Measurements from ENCODE around the gene DOC2A.

Gene DOC2A

DNA sequence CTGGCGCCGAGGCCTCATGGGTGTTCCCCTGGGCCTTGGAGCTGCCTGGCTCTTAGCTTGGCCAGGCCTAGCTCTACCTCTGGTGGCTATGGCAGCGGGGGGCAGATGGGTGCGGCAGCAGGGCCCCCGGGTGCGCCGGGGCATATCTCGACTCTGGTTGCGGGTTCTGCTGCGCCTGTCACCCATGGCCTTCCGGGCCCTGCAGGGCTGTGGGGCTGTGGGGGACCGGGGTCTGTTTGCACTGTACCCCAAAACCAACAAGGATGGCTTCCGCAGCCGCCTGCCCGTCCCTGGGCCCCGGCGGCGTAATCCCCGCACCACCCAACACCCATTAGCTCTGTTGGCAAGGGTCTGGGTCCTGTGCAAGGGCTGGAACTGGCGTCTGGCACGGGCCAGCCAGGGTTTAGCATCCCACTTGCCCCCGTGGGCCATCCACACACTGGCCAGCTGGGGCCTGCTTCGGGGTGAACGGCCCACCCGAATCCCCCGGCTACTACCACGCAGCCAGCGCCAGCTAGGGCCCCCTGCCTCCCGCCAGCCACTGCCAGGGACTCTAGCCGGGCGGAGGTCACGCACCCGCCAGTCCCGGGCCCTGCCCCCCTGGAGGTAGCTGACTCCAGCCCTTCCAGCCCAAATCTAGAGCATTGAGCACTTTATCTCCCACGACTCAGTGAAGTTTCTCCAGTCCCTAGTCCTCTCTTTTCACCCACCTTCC, 23.3 kb downstream of the DOC2A start:
- FAIRE-seq = no peak

DNA sequence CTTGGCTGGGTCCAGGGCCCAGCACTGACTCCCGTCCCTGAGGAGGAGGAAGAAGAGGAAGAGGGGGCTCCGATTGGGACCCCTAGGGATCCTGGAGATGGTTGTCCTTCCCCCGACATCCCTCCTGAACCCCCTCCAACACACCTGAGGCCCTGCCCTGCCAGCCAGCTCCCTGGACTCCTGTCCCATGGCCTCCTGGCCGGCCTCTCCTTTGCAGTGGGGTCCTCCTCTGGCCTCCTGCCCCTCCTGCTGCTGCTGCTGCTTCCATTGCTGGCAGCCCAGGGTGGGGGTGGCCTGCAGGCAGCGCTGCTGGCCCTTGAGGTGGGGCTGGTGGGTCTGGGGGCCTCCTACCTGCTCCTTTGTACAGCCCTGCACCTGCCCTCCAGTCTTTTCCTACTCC, 23.9 kb downstream of the DOC2A start:
- no peak for FAIRE-seq

DNA sequence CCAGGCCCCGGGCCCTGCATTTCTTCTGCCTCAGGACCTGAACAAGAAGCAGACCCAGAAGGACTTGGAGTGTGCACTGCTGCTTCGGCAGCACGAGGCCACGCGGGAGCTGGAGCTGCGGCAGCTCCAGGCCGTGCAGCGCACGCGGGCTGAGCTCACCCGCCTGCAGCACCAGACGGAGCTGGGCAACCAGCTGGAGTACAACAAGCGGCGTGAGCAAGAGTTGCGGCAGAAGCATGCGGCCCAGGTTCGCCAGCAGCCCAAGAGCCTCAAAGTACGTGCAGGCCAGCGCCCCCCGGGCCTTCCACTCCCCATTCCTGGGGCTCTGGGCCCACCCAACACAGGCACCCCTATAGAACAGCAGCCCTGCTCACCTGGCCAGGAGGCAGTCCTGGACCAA, 24.6 kb downstream of the DOC2A start:
- no peak for FAIRE-seq

DNA sequence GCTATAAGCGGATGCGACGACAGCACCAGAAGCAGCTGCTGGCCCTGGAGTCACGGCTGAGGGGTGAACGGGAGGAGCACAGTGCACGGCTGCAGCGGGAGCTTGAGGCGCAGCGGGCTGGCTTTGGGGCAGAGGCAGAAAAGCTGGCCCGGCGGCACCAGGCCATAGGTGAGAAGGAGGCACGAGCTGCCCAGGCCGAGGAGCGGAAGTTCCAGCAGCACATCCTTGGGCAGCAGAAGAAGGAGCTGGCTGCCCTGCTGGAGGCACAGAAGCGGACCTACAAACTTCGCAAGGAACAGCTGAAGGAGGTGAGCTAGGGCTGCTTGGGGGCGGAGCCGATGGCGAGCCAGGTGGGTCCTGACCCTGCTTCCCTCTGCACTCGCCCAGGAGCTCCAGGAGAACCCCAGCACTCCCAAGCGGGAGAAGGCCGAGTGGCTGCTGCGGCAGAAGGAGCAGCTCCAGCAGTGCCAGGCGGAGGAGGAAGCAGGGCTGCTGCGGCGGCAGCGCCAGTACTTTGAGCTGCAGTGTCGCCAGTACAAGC, 25.5 kb downstream of the DOC2A start:
- no peak for FAIRE-seq

DNA sequence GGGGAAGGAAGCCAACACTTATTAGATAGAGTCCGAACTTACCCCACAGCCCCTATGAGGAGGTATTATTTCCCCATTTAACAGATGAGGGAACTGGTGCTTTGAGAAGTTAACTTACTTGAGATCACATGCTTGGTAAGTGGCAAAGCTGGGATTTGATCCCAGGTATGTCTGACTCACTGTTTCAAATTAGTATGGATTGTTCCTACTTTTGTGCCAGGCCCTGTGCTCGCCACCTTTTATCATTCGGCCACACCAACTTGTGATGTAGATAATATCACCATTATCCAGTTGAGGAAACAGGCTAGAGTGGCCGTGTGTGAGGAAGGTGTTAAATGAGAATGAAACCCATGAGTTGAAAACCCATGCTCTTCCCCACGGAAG, 26.1 kb downstream of the DOC2A start:
- no peak for FAIRE-seq

DNA sequence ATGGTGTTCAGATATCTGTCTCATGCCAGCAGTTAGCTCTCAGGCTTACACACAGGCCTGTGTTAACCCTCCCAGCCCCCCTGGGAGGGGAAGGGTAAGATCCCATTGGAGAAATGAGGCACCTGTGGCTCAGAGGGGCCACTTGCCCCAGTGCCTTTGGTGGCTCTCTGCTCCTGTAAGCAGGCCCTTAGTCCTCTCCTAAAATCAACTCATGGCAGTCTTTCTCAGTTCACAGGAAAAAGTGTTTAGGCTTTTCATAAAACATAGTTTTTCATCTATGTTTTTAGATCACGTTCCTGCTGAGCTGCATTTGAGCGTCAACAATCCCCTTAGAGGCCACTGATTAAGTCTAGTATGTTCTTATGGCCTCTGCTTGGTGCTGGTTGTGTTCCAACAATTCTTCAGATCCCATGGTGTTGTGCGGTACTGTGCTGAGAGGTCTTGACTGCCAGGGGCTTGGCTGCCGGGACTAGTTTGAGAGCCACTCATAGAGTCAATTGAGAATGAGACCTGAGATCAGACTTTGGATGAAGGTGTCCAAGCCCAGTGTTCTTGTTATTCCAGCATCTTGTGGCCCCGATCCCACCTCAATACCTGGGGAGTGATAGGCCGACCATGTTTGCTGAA, 26.6 kb downstream of the DOC2A start:
- FAIRE-seq = no peak

DNA sequence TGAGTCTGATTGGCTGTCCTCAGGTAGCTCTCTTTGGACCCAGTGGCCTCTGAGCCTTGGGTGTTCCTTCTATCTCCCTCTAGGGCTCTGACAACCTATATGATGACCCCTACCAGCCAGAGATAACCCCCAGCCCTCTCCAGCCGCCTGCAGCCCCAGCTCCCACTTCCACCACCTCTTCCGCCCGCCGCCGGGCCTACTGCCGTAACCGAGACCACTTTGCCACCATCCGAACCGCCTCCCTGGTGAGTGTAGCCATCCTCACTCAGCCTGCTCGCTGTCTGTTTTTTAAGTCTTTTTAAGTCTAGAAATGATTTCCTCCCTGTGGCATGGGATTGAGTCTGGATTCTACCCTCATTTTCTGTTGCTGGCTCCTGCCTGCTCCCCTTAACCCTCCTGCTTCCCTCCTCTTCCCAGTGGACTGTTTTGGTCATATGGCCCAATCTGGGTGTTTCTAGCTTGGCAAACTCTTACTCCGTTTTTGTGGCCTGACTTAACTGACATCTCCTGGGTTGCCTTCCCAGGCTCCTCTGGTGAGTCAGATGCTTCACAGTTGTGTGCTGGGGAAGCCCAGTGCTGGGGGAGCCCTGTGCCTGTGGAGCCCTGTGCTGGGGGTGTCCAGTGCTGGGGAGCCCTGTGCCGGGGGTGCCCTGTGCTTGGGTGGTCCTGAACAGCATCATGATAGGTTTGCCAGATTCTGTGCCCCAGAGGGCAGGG, 27.2 kb downstream of the DOC2A start:
- no peak for FAIRE-seq

DNA sequence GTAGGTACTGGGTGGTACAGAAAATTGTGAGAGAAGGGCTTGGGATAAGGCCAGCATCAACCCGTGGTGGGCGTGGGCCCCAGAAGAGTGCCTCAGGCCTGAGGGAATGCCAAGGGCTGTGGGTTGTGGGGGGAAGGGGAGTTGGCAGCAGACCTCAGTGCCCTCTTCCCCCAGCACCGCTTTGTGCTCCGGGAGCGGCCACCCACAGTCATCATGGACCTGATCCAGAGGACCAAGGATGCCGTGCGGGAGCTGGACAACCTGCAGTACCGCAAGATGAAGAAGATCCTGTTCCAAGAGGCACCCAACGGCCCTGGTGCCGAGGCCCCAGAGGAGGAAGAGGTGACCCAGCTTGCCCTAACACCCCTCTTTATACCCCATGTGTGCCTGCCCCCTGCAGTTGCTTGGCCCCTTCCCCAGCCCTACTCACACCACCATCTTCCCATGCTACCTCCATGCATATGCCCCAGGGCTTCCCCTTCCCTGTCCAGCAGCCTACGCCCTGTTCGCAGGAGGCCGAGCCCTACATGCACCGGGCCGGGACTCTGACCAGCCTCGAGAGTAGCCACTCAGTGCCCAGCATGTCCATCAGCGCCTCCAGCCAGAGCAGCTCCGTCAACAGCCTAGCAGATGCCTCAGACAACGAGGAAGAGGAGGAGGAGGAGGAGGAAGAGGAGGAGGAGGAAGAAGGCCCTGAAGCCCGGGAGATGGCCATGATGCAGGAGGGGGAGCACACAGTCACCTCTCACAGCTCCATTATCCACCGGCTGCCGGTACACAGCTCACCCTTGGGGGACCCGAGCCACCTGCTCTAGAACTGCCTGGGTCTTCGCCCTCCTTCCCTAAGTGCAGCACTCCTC, 28.0 kb downstream of the DOC2A start:
- no peak for FAIRE-seq

DNA sequence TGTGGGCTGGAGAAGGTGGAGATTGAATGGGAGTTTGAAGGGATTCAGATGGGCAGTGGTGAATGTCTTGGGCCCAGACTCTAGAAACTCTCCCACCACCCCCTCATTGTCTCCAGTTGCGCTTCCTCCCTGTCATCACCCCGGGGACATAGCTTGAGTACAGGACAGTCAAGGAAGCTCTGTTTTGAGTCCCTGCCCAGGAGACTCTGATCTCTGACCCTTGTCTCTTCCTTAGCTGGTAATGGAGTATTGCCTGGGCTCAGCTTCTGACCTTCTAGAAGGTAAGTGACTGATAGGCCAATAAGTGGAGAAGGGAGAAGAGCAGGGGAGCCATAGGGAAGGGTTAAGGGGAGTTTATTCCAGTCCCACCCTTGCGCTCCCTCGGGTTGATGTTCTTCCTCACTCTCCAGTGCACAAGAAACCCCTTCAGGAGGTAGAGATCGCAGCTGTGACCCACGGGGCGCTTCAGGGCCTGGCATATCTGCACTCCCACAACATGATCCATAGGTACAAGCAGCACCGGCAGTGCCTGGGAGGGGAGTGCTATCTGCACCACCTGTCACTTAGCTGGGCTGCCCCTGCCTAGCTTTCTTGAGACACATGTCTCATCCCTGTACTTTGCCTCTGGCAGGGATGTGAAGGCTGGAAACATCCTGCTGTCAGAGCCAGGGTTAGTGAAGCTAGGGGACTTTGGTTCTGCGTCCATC, 32.1 kb downstream of the DOC2A start:
- FAIRE-seq = no peak

DNA sequence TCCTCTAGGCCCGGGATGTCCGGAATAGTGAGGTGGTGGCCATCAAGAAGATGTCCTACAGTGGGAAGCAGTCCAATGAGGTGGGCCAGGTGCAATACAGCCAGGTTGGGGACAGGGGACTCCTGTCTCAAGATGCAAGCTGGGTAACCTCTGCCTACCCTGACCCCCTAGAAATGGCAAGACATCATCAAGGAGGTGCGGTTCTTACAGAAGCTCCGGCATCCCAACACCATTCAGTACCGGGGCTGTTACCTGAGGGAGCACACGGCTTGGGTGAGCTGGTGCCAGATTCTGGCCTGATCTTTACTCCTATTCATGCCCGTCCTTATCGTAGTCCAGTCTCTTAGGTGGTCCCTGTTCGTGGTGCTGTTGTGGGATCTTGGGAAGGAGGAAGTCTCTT, 32.7 kb downstream of the DOC2A start:
- FAIRE-seq = no peak

DNA sequence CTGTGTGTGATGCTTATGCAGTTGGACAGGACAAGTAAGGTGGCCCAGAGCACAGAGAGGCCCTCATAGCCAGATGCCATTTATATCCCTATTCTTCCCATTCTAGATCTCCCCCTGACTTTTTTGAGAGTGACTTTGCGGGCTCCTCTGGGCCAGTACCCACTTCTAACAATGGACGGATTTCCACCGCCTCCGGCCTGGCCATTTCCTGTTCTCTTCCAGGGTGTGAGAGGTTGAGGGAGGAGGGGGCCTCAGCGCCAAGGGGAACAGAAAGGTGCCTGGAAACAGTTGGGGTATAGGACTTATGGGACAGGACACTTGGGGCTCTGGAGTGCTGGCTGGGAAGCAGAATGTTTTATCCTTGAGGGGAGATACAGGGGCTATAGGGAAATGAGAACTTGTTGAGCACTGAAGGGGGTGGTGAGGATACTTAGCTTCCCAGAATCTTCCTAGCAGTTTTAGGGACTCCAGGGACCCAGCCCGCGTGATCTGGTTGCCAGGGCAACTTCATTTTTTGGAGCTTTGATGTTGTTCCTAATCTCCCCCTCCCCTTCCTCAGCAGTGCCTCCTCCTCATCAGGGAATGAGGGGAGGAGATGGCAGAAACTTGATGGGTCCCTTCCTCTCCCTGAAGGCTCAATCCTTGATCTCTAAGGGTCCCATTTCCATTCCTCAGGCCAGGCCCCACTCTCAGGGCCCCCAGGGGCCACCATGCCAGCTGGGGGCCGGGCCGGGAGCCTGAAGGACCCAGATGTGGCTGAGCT, 33.6 kb downstream of the DOC2A start:
- no peak for FAIRE-seq

DNA sequence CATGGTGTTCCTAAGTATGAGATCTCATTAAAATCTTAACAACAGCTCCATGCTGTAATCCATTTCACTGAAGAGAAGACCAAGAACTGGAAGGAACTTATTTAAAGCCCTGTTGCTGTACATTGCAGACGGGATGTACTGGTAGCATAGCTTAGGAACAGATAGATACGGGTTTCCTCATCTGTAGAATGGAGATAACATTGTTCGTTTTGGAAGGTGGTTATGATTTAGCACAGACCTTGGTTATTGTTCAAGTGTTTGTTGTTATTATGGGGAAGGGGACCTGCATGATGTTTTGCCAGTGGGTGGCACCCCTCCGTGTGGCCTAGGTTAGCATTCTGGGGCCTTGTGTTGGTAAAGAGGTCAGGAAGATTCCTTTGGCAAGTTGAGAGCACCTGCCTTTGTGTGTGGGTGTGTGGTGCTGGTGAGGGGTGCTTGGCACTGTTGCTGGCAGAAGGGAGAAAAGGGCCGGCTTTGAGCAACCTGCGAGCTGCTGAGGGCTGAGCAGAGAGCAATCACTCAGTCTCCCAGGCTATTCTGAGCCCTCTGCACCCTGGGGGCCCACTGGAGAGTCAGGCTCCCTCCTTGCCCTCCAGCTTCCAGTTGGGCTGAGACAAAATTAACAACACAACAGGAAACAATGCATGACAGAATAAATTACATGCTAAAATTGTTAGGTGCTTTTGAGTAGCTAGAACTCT, 34.9 kb downstream of the DOC2A start:
- FAIRE-seq = no peak

DNA sequence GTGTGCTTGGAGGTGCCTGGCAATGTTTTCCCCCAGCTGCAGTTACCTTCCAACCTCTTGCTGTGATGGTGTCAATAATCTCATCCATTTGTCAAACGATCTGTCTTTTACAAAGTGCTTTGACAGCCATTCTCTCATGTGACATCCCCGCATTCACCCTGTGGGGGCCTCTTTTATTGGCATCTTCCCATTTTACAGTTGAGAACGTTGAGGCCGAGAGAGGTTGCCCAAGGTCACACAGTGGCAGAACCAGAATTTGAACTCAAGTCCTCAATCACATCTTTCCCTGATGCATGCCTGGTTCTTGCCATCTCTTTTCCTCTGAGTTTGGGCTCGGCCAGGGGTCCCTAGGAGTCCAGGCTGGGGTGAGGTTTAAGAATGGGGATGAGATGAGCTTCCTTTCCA, 35.7 kb downstream of the DOC2A start:
- FAIRE-seq = no peak

DNA sequence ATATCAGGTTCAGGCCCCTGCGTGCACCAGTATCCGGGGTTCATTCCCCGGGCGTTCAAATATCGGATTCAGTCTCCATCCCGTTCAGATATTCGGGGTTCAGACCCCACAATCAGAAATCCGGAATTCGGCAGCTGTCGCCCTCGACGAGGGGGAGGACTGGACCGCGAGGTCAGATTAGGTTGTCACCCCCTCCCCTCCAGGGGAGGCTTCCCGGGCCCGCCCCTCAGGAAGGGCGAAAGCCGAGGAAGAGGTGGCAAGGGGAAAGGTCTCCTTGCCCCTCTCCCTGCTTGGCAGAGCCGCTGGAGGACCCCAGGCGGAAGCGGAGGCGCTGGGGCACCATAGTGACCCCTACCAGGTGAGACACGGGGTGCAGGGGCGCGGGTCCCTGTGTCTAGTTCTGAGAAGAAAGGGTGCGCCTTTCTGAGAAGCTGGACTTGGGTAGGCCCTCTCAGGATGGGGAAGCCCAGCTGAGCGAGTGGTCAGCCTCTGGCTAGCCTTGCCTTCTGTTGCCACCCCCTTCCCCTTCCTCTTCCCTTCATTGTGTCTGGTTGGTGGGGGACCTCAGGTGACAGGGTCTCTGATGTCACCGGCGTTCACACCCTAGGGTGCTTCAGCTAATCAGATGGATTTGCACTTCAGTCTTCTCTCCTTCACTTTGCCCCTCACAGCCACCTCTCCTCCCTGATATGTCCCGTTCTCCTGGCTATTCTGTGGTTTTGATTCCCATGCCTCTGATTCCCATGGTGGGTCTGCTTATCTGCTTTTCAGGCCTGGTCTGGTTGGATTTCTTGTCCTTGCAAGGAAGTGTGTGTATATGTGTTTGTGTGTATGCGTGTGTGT, 36.3 kb downstream of the DOC2A start:
- no peak for FAIRE-seq

DNA sequence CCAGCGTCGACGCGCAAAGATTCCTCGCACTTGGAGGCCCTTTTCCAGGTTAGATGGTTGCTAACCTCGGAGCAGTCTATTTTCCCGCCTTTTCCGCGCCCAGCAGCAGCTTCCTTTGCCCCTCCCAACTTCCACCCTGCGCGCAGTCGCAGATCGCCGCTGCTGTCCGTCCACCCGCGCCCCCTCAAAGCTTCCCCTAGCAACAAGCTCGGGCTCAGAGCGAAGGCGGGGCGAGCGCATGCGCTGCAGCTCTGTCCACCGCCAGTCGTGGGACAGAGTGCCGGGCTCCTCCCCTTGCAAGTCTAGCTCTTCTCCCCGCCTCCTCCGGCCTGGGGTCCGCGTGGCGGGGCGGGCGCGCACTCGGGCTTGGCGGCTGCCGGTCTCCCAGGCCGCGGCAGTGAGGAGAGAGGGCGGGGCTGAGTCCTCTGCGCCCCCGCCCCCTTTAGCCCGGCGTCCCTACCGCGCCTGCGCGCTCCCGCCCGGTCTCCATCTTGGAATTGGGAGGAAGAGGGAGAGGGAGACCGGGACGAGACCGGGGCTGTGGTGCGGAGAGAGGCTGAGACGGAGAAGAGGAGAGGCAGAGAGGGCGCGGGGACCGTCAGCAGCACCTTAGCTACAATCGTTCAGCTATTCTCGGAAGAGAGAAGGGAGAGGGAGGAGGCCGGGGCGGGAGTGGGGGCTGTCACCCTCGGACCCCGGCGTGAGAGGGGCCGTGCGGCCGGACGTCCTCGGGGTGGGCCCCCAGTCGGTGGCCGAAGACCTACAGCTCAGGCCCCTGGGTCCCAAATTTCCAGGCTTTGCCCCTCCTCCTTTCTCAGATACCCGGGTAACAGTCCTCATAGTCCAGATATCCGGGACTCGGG, 37.2 kb downstream of the DOC2A start, which contains the start of gene TAOK2:
TSS of gene TAOK2 (plus strand) at position 485 of the 863 bp plus-strand sequence. CDS start 3,905 bp downstream, outside the sequence.
- FAIRE-seq = no peak

DNA sequence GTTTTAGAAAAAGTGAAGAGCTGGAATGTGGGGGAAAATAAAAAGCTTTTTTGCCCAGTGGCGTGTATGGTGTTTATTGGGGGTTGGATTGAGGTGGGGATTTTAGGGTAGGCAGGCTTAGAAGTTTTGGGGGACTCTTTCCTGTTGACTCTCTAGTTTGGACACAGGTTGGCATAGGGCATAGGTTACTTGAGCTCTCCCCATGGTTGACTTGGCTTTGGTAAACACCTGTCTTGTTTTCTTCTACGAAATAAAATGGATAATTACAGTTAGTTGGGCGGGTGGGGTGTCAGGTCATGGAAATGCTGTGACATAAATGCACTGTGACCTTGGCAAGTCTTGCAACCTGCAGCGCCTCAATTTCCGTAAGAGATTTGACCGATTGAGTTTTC, 37.8 kb downstream of the DOC2A start:
- no peak for FAIRE-seq

DNA sequence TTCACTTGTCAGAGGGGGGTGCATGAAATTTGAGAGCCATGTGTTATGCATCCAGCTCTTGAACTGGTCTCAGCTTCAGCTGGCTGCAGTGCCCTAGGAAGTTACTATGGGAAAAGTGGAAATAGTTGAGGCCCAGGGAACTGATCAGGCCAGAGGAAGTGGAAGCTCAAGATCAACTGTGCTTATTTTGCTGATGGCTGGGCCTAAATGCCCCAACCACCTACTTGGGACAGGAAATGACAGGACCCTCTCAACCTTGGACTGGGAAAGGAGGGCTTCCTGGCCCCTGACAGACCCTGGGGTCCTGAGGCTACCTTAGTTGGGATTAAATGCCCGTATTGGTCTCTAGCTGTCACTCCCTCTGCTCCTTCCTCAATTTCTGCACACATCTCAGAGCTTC, 38.3 kb downstream of the DOC2A start:
- FAIRE-seq = no peak

DNA sequence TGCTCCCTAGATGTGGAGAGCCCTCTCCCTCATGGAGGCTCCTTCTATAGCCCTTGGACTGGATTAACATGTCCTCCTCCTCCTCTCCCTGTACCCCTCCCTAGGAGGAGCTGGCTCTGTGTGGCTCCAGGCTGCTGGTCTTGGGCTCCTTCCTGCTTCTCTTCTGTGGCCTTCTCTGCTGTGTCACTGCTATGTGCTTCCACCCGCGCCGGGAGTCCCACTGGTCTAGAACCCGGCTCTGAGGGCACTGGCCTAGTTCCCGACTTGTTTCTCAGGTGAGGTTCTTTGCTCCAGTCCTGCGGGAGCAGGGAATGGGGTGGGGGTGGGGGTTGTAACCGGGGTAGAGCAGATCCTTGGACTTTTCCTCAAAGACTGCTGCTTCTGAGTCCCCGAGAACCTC, 39.5 kb downstream of the DOC2A start:
- no peak for FAIRE-seq

DNA sequence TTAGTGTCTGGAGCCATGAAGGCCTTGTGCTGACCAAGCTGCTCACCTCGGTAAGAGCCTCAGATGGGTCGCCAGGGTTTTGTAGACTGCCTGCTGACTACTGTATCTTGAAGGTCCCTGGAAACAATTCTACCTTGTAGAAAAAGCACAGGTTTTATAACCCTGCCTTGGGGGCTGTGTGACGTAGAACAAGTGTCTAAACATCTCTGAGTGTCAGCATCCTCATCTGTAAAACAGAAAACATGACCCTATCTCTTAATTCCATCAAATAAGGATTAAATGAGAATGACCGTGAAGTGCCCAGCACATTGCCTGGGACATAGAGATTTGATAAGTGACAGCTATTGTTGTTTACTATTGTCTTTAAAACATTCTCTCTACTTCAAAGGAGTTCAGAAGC, 42.6 kb downstream of the DOC2A start:
- no peak for FAIRE-seq
